Activated naive CD4-positive, alpha-beta T cell treated with anti-CD3 and anti-CD28 coated beads for 36 hours (primary cell): Measurements from ENCODE around the gene RSBN1L. TPM values are rescaled to one million over a fixed set of nuclear protein-coding genes. Genes with fewer than 3 reads are reported as not detected.

Experiments
- CTCF ChIA-PET: fragments of 350-600 bp; sonication (Branson Sonifier 250); formaldehyde crosslinking; loops from one replicate; lab custom pipeline; 2021; ENCODE audit warnings: antibody characterized with exemption; lab: Charles Lee
- DNase-seq: peaks from one replicate; pipeline ENCODE4 v3.0.0-alpha.2; 2020
- H3K27ac Mint-ChIP-seq: one replicate; pipeline ENCODE4 v1.8.0; 2021; ENCODE audit warnings: mild to moderate bottlenecking, mixed read lengths
- H3K27me3 Mint-ChIP-seq: one replicate; pipeline ENCODE4 v1.8.0; 2021; ENCODE audit warnings: low read depth, mixed read lengths
- H3K36me3 Mint-ChIP-seq: one replicate; pipeline ENCODE4 v1.8.0; 2021; ENCODE audit warnings: low read depth, mixed read lengths
- H3K4me1 Mint-ChIP-seq: one replicate; pipeline ENCODE4 v1.8.0; 2021; ENCODE audit warnings: low read depth, mixed read lengths
- H3K4me3 Mint-ChIP-seq: one replicate; pipeline ENCODE4 v1.8.0; 2021; ENCODE audit warnings: mild to moderate bottlenecking, moderate library complexity, mixed read lengths
- H3K9me3 Mint-ChIP-seq: one replicate; pipeline ENCODE4 v1.8.0; 2021; ENCODE audit warnings: mixed read lengths
- intact Hi-C: fragments of 100-400 bp; cut with micrococcal nuclease; formaldehyde crosslinking; loops from one replicate; pipeline ENCODE4 v1.15.1; 2023
- total RNA-seq, 2 experiments: library from RNA; stranded (reverse); gene quantifications; one replicate each; pipeline ENCODE4 v1.2.3, GENCODE V29; 2021

The RSBN1L gene
- total RNA-seq, 2 experiments from 2014 or later, result 15.7 to 16.9 TPM

- Mint-ChIP-seq H3K9me3 (no peaks in the 10 kb centered on the region), H3K27me3 (no peaks in the 10 kb centered on the region), H3K36me3 (no peaks in the 10 kb centered on the region), H3K4me1 (no peaks in the 10 kb centered on the region), H3K4me3 (no peak overlapping the region), H3K27ac (no peak overlapping the region)
- DNase-seq, result no peak
- CTCF ChIA-PET, result no interaction called here
- intact Hi-C loops, result no loop called here
Measured at GRCh38 chr7:77662869-77663268, 33.4 kb upstream of the RSBN1L start.

GRCh38 chr7:77664715-77665114 lies 31.5 kb upstream of the RSBN1L start:
- Mint-ChIP-seq H3K27ac (no peak overlapping the region), H3K36me3 (no peaks in the 10 kb centered on the region), H3K27me3 (no peaks in the 10 kb centered on the region), H3K4me3 (no peak overlapping the region), H3K4me1 (no peaks in the 10 kb centered on the region), H3K9me3 (no peaks in the 10 kb centered on the region)
- no peak for DNase-seq
- CTCF ChIA-PET, result no interaction called here
- intact Hi-C loops, result no loop called here

GRCh38 chr7:77665161-77665560 lies 31.1 kb upstream of the RSBN1L start:
- no peak for DNase-seq
- Mint-ChIP-seq H3K9me3 (no peaks in the 10 kb centered on the region), H3K4me1 (no peaks in the 10 kb centered on the region), H3K4me3 (no peak overlapping the region), H3K27ac (no peak overlapping the region), H3K36me3 (no peaks in the 10 kb centered on the region), H3K27me3 (no peaks in the 10 kb centered on the region)
- CTCF ChIA-PET, result interaction anchor here (1.0 kb wide), 1 partner anchor 14 kb away, joined by 3 read pairs; no protein-coding TSS in a partner anchor
- intact Hi-C loops, result no loop called here

DNA sequence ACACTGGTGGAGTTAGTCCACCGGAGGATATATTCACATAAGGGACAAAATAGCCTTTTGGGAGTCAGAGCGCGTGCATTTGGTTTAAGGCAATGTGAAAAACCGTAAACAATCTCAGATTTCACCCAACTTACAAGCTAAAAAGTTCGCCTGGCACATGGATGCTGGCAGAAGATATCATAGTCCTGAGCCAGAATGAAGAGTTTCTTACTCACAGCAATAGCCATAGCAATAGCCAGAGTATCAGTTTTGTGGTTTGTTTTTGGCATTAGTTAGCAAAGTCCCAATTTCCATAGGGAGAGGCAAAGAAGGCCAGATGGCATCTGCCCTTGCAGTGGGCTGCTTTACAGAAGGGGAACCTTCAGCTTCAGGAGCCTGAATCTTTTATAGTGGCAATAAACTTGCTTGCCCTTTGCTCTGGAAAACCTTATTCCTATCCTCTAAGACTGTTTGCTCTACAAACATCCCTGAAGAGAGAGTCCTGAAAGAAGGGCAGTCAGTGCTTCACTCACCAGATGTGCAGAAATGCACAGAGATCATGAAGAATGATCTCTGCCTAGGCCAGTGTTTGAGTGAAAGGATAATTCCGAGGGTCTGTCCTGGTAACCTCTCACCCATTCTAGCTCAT lies 28.7 kb upstream of the RSBN1L start:
- DNase-seq, result no peak
- intact Hi-C loops, result no loop called here
- H3K36me3 Mint-ChIP-seq, result no peaks in the 10 kb centered on the region
- H3K27me3 Mint-ChIP-seq, result no peaks in the 10 kb centered on the region
- H3K9me3 Mint-ChIP-seq, result no peaks in the 10 kb centered on the region
- CTCF ChIA-PET, result interaction anchor here (1.2 to 1.9 kb wide), 2 partner anchors 10 to 16 kb away, joined by 4 to 5 read pairs; no protein-coding TSS in a partner anchor
- H3K4me1 Mint-ChIP-seq, result no peaks in the 10 kb centered on the region
- H3K27ac Mint-ChIP-seq, result no peak overlapping the region
- H3K4me3 Mint-ChIP-seq, result no peak overlapping the region

DNA sequence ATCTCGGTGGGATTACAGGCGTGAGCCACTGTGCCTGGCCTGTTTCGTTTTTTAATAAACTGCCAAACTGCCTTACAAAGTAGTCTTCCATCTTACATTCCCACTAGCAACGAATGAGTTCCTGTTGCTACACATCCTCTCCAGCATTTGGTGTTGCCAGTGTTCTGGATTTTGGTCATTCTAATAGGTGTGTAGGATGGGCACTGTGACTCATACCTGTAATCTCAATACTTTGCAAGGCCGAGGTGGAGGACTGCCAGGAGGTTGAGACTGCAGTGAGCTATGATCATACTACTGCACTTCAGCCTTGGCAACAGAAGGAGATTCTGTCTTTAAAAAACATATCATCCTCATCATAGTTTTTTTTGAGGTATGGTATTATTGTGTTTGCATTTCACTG lies 21.4 kb upstream of the RSBN1L start:
- no peaks in the 10 kb centered on the region for H3K9me3 Mint-ChIP-seq
- CTCF ChIA-PET, result interaction anchor here (0.6 kb wide), 1 partner anchor 118 kb away, joined by 4 read pairs; no protein-coding TSS in a partner anchor
- no peak overlapping the region for H3K4me3 Mint-ChIP-seq
- intact Hi-C loops, result no loop called here
- no peaks in the 10 kb centered on the region for H3K36me3 Mint-ChIP-seq
- DNase-seq, result no peak
- H3K27ac Mint-ChIP-seq, result no peak overlapping the region
- H3K27me3 Mint-ChIP-seq, result no peaks in the 10 kb centered on the region
- no peaks in the 10 kb centered on the region for H3K4me1 Mint-ChIP-seq

GRCh38 chr7:77679608-77680007 lies 16.7 kb upstream of the RSBN1L start:
- intact Hi-C loops, result no loop called here
- no peaks in the 10 kb centered on the region for H3K27me3 Mint-ChIP-seq
- no peak overlapping the region for H3K4me3 Mint-ChIP-seq
- peaks cover 13% of the 10 kb centered on the region for H3K36me3 Mint-ChIP-seq
- H3K4me1 Mint-ChIP-seq, result no peaks in the 10 kb centered on the region
- CTCF ChIA-PET, result no interaction called here
- H3K27ac Mint-ChIP-seq, result no peak overlapping the region
- no peaks in the 10 kb centered on the region for H3K9me3 Mint-ChIP-seq
- DNase-seq, result no peak

GRCh38 chr7:77680266-77680665 lies 16.0 kb upstream of the RSBN1L start:
- intact Hi-C loops, result no loop called here
- CTCF ChIA-PET, result interaction anchor here (0.6 kb wide), 1 partner anchor 26 kb away, joined by 3 read pairs; no protein-coding TSS in a partner anchor
- Mint-ChIP-seq H3K36me3 (peaks cover 13% of the 10 kb centered on the region), H3K4me3 (no peak overlapping the region), H3K9me3 (no peaks in the 10 kb centered on the region), H3K4me1 (no peaks in the 10 kb centered on the region), H3K27me3 (no peaks in the 10 kb centered on the region), H3K27ac (no peak overlapping the region)
- DNase-seq, result no peak

DNA sequence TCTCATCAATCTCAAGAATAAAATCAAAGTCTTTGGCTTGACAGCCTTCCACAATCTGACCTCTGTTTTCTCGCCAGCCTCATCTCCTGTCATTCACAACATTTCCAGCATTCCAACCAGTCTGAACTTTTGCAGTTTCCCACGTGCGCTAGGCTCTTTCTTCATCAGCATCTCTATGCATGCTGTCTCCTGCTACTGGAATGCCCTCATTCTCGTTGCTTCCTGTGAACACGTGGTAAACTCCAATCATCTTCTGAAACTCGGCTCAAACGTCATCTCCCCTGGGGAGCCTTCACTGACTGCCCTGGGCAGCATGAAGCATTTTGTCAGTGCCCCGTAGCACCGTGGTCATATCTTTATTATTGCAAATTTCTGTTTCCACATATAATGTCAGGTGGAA lies 12.2 kb upstream of the RSBN1L start:
- no peak for DNase-seq
- Mint-ChIP-seq H3K36me3 (peaks cover 16% of the 10 kb centered on the region), H3K4me1 (peaks cover 20% of the 10 kb centered on the region), H3K27me3 (no peaks in the 10 kb centered on the region), H3K9me3 (no peaks in the 10 kb centered on the region), H3K27ac (no peak overlapping the region), H3K4me3 (no peak overlapping the region)
- CTCF ChIA-PET, result no interaction called here
- intact Hi-C loops, result no loop called here

DNA sequence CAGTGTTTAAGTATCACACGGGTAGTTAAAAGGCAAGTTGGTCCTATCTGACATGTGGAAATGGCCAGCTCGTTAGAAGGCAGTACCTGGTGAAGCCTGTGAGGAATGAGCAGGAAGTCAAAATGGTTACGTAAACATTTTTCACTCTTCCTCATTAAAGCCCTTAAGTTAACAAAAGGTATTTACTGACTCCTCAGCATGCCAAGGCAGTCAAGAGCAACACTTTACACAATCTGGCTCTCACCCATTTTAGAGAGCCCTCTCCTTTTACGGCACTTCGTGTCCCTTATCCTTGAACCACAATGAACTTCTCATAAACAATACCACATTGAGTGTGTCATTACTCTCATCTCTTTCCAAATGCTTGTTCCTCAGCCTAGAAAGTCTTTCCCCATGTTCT lies 11.0 kb upstream of the RSBN1L start:
- no peak for DNase-seq
- no peaks in the 10 kb centered on the region for H3K9me3 Mint-ChIP-seq
- H3K36me3 Mint-ChIP-seq, result peaks cover 16% of the 10 kb centered on the region
- intact Hi-C loops, result no loop called here
- CTCF ChIA-PET, result no interaction called here
- no peak overlapping the region for H3K27ac Mint-ChIP-seq
- peaks cover 21% of the 10 kb centered on the region for H3K4me1 Mint-ChIP-seq
- no peaks in the 10 kb centered on the region for H3K27me3 Mint-ChIP-seq
- H3K4me3 Mint-ChIP-seq, result no peak overlapping the region

DNA sequence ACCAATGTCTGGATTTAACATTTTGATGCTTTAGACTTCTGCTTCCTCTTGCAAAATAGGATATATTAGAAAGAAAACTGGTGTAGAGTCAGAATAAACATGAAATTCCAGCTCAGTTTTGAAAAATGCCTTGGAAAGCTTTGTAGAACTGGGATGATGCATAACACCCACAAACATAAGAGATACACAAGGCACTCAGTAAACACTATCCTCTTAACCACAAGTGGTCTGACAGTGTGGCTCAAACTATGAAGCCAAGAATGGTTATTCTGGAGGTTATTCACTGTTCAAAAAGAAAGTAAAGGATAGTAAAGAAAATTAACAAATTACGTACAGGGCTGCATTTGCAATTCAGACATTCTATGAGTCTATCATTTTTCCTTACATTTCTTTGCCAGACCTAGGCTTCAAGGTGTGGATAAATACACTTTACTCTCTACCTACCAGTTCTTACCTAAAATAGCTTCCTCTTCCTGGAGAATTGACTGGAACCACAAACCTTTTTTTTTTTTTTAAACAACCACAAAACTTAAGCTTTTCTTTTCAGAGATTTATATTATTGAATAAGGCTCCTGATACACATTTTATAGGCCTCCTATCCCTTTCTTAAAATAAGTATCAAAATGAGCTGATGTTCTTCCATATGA lies 9.0 kb upstream of the RSBN1L start:
- no peak for DNase-seq
- peaks cover 16% of the 10 kb centered on the region for H3K36me3 Mint-ChIP-seq
- H3K27ac Mint-ChIP-seq, result no peak overlapping the region
- no peak overlapping the region for H3K4me3 Mint-ChIP-seq
- CTCF ChIA-PET, result interaction anchor here (0.6 to 1.6 kb wide), 4 partner anchors 29 to 347 kb away, joined by 3 to 4 read pairs (median 4); no protein-coding TSS in a partner anchor
- H3K9me3 Mint-ChIP-seq, result no peaks in the 10 kb centered on the region
- H3K27me3 Mint-ChIP-seq, result no peaks in the 10 kb centered on the region
- peaks cover 24% of the 10 kb centered on the region for H3K4me1 Mint-ChIP-seq
- intact Hi-C loops, result no loop called here

- no peak overlapping the region for H3K27ac Mint-ChIP-seq
- peaks cover 15% of the 10 kb centered on the region for H3K36me3 Mint-ChIP-seq
- H3K4me3 Mint-ChIP-seq, result no peak overlapping the region
- no peaks in the 10 kb centered on the region for H3K27me3 Mint-ChIP-seq
- H3K9me3 Mint-ChIP-seq, result no peaks in the 10 kb centered on the region
- intact Hi-C loops, result no loop called here
- DNase-seq, result peak; percentile 11
- peaks cover 27% of the 10 kb centered on the region for H3K4me1 Mint-ChIP-seq
- CTCF ChIA-PET, result interaction anchor here (0.6 to 1.6 kb wide), 3 partner anchors 30 to 85 kb away, joined by 3 to 4 read pairs (median 4); no protein-coding TSS in a partner anchor
Measured at GRCh38 chr7:77687747-77688144, 8.5 kb upstream of the RSBN1L start.

DNA sequence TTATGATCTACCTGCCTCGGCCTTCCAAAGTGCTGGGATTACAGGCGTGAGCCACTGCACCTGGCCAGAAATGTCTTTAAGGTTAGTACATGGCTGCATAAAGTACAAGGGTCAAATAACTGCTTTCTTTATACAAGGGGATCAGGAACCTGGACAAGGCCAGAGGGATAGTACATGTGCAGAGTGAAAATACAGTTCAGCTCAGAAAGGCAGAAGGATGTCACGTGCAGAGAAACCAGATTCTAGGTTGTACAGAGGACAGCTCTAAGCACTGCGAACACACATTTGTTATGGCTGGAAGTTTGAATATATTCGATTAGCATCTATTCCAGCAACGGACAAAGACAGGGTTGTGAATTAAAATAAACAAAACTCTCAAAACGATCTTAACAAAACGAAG lies 6.0 kb upstream of the RSBN1L start:
- intact Hi-C loops, result no loop called here
- CTCF ChIA-PET, result interaction anchor here (0.5 kb wide), 1 partner anchor 194 kb away, joined by 3 read pairs; no protein-coding TSS in a partner anchor

More for the DNA sequence above, 6.0 kb upstream of the RSBN1L start:
- Mint-ChIP-seq H3K27ac (no peak overlapping the region), H3K27me3 (no peaks in the 10 kb centered on the region), H3K4me1 (peaks cover 39% of the 10 kb centered on the region), H3K4me3 (no peak overlapping the region), H3K9me3 (no peaks in the 10 kb centered on the region), H3K36me3 (peaks cover 10% of the 10 kb centered on the region)
- no peak for DNase-seq
